Esophagus squamous epithelium (tissue), 5 donors: Measurements from ENCODE around the gene SERTAD3. TPM values are rescaled to one million over a fixed set of nuclear protein-coding genes. Genes with fewer than 3 reads are reported as not detected.
A peak's percentile ranks its signal among the peaks of the same experiment; 100 is the strongest.

Experiments used
- DNase-seq: peaks from one replicate; lab custom pipeline; 2025; lab: John Stamatoyannopoulos, UW
- H3K27ac ChIP-seq, 4 donors: fragments of 200-600 bp; sonication (generic); one replicate each; pipeline ENCODE4 v1.5.1; 2016 to 2019; ENCODE audit warnings: mild to moderate bottlenecking in 1 of 4
- H3K27me3 ChIP-seq, 4 donors: fragments of 200-600 bp; sonication (generic); 1 replicate in 3 of 4; 2 replicates in 1 of 4; pipeline versions ENCODE4 v1.5.1 to v1.6.0; 2017 to 2021; ENCODE audit warnings: antibody characterized with exemption in 1 of 4
- H3K36me3 ChIP-seq, 3 donors: fragments of 200-600 bp; sonication (generic); one replicate each; pipeline ENCODE4 v1.5.1; 2016 to 2019
- H3K4me1 ChIP-seq, 3 donors: fragments of 200-600 bp; sonication (generic); one replicate each; pipeline ENCODE4 v1.5.1; 2017 to 2019
- H3K4me3 ChIP-seq, 4 donors: fragments of 200-600 bp; sonication (generic); 1 replicate in 3 of 4; 2 replicates in 1 of 4; pipeline ENCODE4 v1.5.1; 2016 to 2019; ENCODE audit warnings: mild to moderate bottlenecking in 2 of 4, moderate library complexity in 1 of 4
- H3K9me3 ChIP-seq, 3 donors: fragments of 200-600 bp; sonication (generic); one replicate each; pipeline ENCODE4 v1.5.1; 2016 to 2019
- CTCF ChIP-seq, 6 experiments: fragments of 450-650 bp in 4 of 6; fragments of 200-600 bp in 2 of 6; sonication (generic) in 2 of 6; IDR thresholded peaks; one replicate each; pipeline ENCODE4 v1.5.1; 2016 to 2019; ENCODE audit warnings: antibody characterized with exemption in 6 of 6, mild to moderate bottlenecking in 4 of 6, moderate library complexity in 4 of 6
- POLR2A ChIP-seq, 4 donors: fragments of 450-650 bp; IDR thresholded peaks; one replicate each; pipeline ENCODE4 v1.6.1; 2017; ENCODE audit warnings: antibody characterized with exemption in 4 of 4, mild to moderate bottlenecking in 4 of 4, moderate library complexity in 3 of 4
- WGBS, 2 donors: methylation state at CpG; one replicate each; pipeline ENCODE4 v1.1.5; 2018; 5-methylcytosine and 5-hydroxymethylcytosine counted together
- intact Hi-C: fragments of 100-400 bp; cut with DNase I; formaldehyde crosslinking; loops from one replicate; pipeline ENCODE4 v1.15.0; 2022
- total RNA-seq, 4 donors: library from RNA; depleted of rRNA; stranded (reverse); fragments of >200 nt; gene quantifications; one replicate each; pipeline ENCODE4 v1.1.0, GENCODE V29; 2016
- donor health status: DM: yes; HTN: yes; CAD: no.

SERTAD3 gene
- total RNA-seq, 4 donors from 2014 or later: 8.9 to 17.4 (median 12.0) TPM

GRCh38 chr19:40419066-40419612 is 25.0 kb downstream of the SERTAD3 start:
- Histone ChIP-seq H3K9me3 (no peaks in the 10 kb centered on the region), H3K27me3 (no peaks in the 10 kb centered on the region), H3K4me1 (peaks cover 20 to 66% (median 30%) of the 10 kb centered on the region in 3 donors), H3K36me3 (peaks cover 0 to 13% (median 7%) of the 10 kb centered on the region in 3 donors), H3K4me3 (no peak overlapping the region), H3K27ac (no peak overlapping the region)
- 72 to 73% methylated on average over 5 of the region's 5 CpGs for WGBS, 2 donors
- intact Hi-C loops: no loop called here
- DNase-seq: no peak
- TF ChIP-seq POLR2A (IDR thresholded peaks at IDR 0.05): no peak
- no peak for TF ChIP-seq CTCF (IDR thresholded peaks at IDR 0.05)

- Histone ChIP-seq H3K4me3 (no peak overlapping the region), H3K4me1 (peaks cover 20 to 62% (median 20%) of the 10 kb centered on the region in 3 donors), H3K36me3 (peaks cover 0 to 9% (median 3%) of the 10 kb centered on the region in 3 donors), H3K27ac (peak overlapping the region in 3 of 4 donors; percentile 70 to 88 (median 81)), H3K27me3 (peaks cover 0 to 3% (median 0%) of the 10 kb centered on the region in 4 donors), H3K9me3 (no peaks in the 10 kb centered on the region)
- intact Hi-C loops: no loop called here
- 71 to 84% methylated on average over 3 of the region's 3 CpGs for WGBS, 2 donors
- TF ChIP-seq CTCF (IDR thresholded peaks at IDR 0.05) (no peak), POLR2A (IDR thresholded peaks at IDR 0.05) (no peak)
- no peak for DNase-seq
Observed at GRCh38 chr19:40418040-40418439, 26.1 kb downstream of the SERTAD3 start.

- Histone ChIP-seq H3K4me3 (no peak overlapping the region), H3K9me3 (no peaks in the 10 kb centered on the region), H3K27ac (peak overlapping the region; percentile 52 to 88 (median 76)), H3K27me3 (peaks cover 0 to 7% (median 0%) of the 10 kb centered on the region in 4 donors), H3K36me3 (peaks cover 0 to 4% (median 0%) of the 10 kb centered on the region in 3 donors), H3K4me1 (peaks cover 17 to 57% (median 19%) of the 10 kb centered on the region in 3 donors)
- DNase-seq: no peak
- no peak for TF ChIP-seq CTCF (IDR thresholded peaks at IDR 0.05)
- no peak for TF ChIP-seq POLR2A (IDR thresholded peaks at IDR 0.05)
- 78 to 82% methylated on average over 3 to 4 of the region's 4 CpGs for WGBS, 2 donors
- intact Hi-C loops: no loop called here
Observed at GRCh38 chr19:40417643-40417981, 26.5 kb downstream of the SERTAD3 start.

- TF ChIP-seq CTCF (IDR thresholded peaks at IDR 0.05) (no peak), POLR2A (IDR thresholded peaks at IDR 0.05) (peak in 1 of 4 donors; percentile 44)
- H3K36me3 ChIP-seq: no peaks in the 10 kb centered on the region
- H3K27ac ChIP-seq: peak overlapping the region; percentile 52 to 88 (median 76)
- no peak for DNase-seq
- intact Hi-C loops: no loop called here
- H3K4me1 ChIP-seq: peaks cover 14 to 57% (median 16%) of the 10 kb centered on the region in 3 donors
- no peak overlapping the region for H3K4me3 ChIP-seq
- WGBS, 2 donors: 29 to 41% methylated on average over 12 to 14 of the region's 16 CpGs
- H3K27me3 ChIP-seq: peaks cover 0 to 9% (median 0%) of the 10 kb centered on the region in 4 donors
- H3K9me3 ChIP-seq: no peaks in the 10 kb centered on the region
Observed at GRCh38 chr19:40416918-40417642, 27.1 kb downstream of the SERTAD3 start.

GRCh38 chr19:40415768-40416167 is 28.4 kb downstream of the SERTAD3 start:
- intact Hi-C loops: no loop called here
- peaks cover 5 to 58% (median 17%) of the 10 kb centered on the region in 3 donors for H3K4me1 ChIP-seq
- no peaks in the 10 kb centered on the region for H3K9me3 ChIP-seq
- DNase-seq: no peak
- H3K36me3 ChIP-seq: no peaks in the 10 kb centered on the region
- no peak overlapping the region for H3K4me3 ChIP-seq
- H3K27ac ChIP-seq: no peak overlapping the region
- H3K27me3 ChIP-seq: peaks cover 0 to 9% (median 0%) of the 10 kb centered on the region in 4 donors
- 88 to 97% methylated on average over 2 of the region's 2 CpGs for WGBS, 2 donors
- TF ChIP-seq POLR2A (IDR thresholded peaks at IDR 0.05) (no peak), CTCF (IDR thresholded peaks at IDR 0.05) (no peak)
